Measurements from ENCODE around the gene CYP3A4. TPM values are rescaled to one million over a fixed set of nuclear protein-coding genes. Genes with fewer than 3 reads are reported as not detected.
"Not testable (repeated sequence)": the region's sequence is repeated elsewhere in the genome, so short reads cannot be mapped to it uniquely, and the experiment has no call there.

CYP3A4 gene
- total RNA-seq, 1 donor from 2014 or later, result not detected

GRCh38 chr7:99766484-99767099 is 17.4 kb downstream of the CYP3A4 start:
- ATAC-seq (ENCODE audit: low read depth), result no peak
- POLR2A ChIA-PET, result no interaction called here

GRCh38 chr7:99764478-99764877 is 19.5 kb downstream of the CYP3A4 start:
- DNase-seq (no peak), ATAC-seq (ENCODE audit: low read depth) (no peak)
- Mint-ChIP-seq H3K27ac (no peak overlapping the region), H3K27me3 (peaks cover 60% of the 10 kb centered on the region), H3K4me1 (peaks cover 18% of the 10 kb centered on the region), H3K9me3 (no peaks in the 10 kb centered on the region), H3K36me3 (ENCODE audit: low read depth) (no peaks in the 10 kb centered on the region), H3K4me3 (no peak overlapping the region)
- intact Hi-C loops (cut with micrococcal nuclease), result no loop called here
- ChIA-PET POLR2A (no interaction called here), CTCF (no interaction called here)
- no peak for TF ChIP-seq CTCF (IDR thresholded peaks at IDR 0.05)

More at GRCh38 chr7:99766484-99767099, 17.4 kb downstream of the CYP3A4 start:
- CTCF ChIA-PET, result no interaction called here
- no peak for TF ChIP-seq CTCF (IDR thresholded peaks at IDR 0.05)
- no peak for DNase-seq
- Mint-ChIP-seq H3K4me1 (peaks cover 18% of the 10 kb centered on the region), H3K36me3 (ENCODE audit: low read depth) (no peaks in the 10 kb centered on the region), H3K9me3 (peaks cover 3% of the 10 kb centered on the region), H3K4me3 (no peak overlapping the region), H3K27ac (no peak overlapping the region), H3K27me3 (peaks cover 70% of the 10 kb centered on the region)
- intact Hi-C loops (cut with micrococcal nuclease), result no loop called here

- no peak for ATAC-seq (ENCODE audit: low read depth)
- no peak overlapping the region for H3K27ac Mint-ChIP-seq
- H3K4me1 Mint-ChIP-seq, result peaks cover 10% of the 10 kb centered on the region
- no peak overlapping the region for H3K4me3 Mint-ChIP-seq
- DNase-seq, result no peak
- H3K27me3 Mint-ChIP-seq, result peaks cover 60% of the 10 kb centered on the region
- CTCF ChIA-PET, result no interaction called here
- POLR2A ChIA-PET, result no interaction called here
- TF ChIP-seq CTCF (IDR thresholded peaks at IDR 0.05), result no peak
- intact Hi-C loops (cut with micrococcal nuclease), result no loop called here
- H3K9me3 Mint-ChIP-seq, result no peaks in the 10 kb centered on the region
- no peaks in the 10 kb centered on the region for H3K36me3 Mint-ChIP-seq (ENCODE audit: low read depth)
Observed at GRCh38 chr7:99762680-99763327, 21.2 kb downstream of the CYP3A4 start.

GRCh38 chr7:99755085-99755484 is 28.9 kb downstream of the CYP3A4 start:
- ATAC-seq (ENCODE audit: low read depth) (no peak), DNase-seq (no peak)
- ChIA-PET CTCF (no interaction called here), POLR2A (no interaction called here)
- H3K27ac Mint-ChIP-seq, result no peak overlapping the region
- no peaks in the 10 kb centered on the region for H3K4me1 Mint-ChIP-seq
- peaks cover 61% of the 10 kb centered on the region for H3K27me3 Mint-ChIP-seq
- no peak overlapping the region for H3K4me3 Mint-ChIP-seq
- TF ChIP-seq CTCF (IDR thresholded peaks at IDR 0.05), result no peak
- H3K36me3 Mint-ChIP-seq (ENCODE audit: low read depth), result no peaks in the 10 kb centered on the region
- intact Hi-C loops (cut with micrococcal nuclease), result no loop called here
- no peaks in the 10 kb centered on the region for H3K9me3 Mint-ChIP-seq

- no peaks in the 10 kb centered on the region for H3K36me3 Mint-ChIP-seq (ENCODE audit: low read depth)
- H3K4me1 Mint-ChIP-seq, result no peaks in the 10 kb centered on the region
- H3K27me3 Mint-ChIP-seq, result peaks cover 48% of the 10 kb centered on the region
- ChIA-PET CTCF (no interaction called here), POLR2A (no interaction called here)
- H3K9me3 Mint-ChIP-seq, result no peaks in the 10 kb centered on the region
- no peak for DNase-seq
- no peak for TF ChIP-seq CTCF (IDR thresholded peaks at IDR 0.05)
- no peak overlapping the region for H3K27ac Mint-ChIP-seq
- ATAC-seq (ENCODE audit: low read depth), result no peak
- intact Hi-C loops (cut with micrococcal nuclease), result no loop called here
- H3K4me3 Mint-ChIP-seq, result no peak overlapping the region
Observed at GRCh38 chr7:99752356-99752755, 31.6 kb downstream of the CYP3A4 start.

- H3K4me1 Mint-ChIP-seq; H3K4me3 Mint-ChIP-seq; CTCF ChIA-PET; H3K27ac Mint-ChIP-seq; H3K9me3 Mint-ChIP-seq; DNase-seq; POLR2A ChIA-PET; intact Hi-C loops (cut with micrococcal nuclease); ATAC-seq (ENCODE audit: low read depth); H3K36me3 Mint-ChIP-seq (ENCODE audit: low read depth): not testable (repeated sequence)
- peaks cover 46% of the 10 kb centered on the region for H3K27me3 Mint-ChIP-seq
Observed at GRCh38 chr7:99751322-99752052, 32.5 kb downstream of the CYP3A4 start.
